8988T (cell line): Measurements from ENCODE around the gene PALLD.

ENCODE experiments used
- DNase-seq: peaks from one replicate; pipeline ENCODE4 v3.0.0; 2011

The PALLD gene

DNA sequence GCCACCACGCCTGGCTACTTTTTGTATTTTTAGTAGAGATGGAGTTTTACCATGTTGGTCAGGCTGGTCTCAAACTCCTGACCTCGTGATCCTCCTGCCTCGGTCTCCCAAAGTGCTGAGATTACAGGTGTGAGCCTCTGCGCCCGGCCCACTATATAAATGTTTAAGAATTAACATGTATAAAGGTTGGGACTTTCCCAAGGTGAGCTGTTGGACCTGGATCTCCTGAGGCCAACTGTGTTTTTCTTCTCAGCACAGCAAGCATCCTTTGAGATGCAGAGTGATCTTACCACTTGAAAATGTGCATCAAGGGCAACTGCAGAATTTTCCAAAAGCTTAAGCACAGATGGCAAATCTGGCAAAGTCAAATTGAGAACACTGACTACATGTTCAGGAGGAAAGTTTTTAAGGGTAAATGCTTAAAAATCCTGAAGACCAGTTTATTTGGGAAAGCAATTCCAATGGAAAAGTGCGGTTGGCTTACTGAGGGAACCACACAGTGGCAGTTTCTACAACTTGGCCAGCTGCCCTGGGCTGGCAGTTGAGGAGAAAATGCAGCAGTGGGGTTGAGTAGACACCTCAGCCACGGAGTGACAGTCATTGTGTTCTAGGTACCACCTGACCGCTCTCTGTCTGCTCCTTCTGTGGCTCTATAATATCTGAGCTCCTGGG lies 344.3 kb downstream of the PALLD start:
- DNase-seq, result no peak

GRCh38 chr4:168841672-168842019 lies 344.8 kb downstream of the PALLD start:
- DNase-seq, result no peak

- DNase-seq, result no peak
Observed at GRCh38 chr4:168842186-168842585, 345.3 kb downstream of the PALLD start.

DNA sequence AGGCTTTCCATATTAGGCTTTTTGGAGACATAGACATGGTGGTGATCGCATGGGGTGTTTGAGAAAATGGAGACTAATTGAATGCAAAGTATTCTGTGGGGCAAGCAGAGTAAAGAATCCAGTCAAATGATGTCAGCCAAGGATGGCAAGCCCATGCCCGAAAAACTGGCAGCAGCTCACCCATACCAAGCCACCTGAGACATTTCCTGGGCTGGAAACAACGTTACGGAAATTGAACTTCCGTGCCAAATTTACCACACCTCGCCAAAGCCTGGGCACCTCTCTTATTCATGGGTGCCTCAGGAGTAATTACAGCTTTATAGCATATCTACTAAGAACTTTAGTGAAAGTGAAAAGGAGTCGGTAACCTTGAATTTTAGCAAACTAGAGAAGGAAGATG lies 346.8 kb downstream of the PALLD start:
- no peak for DNase-seq

DNA sequence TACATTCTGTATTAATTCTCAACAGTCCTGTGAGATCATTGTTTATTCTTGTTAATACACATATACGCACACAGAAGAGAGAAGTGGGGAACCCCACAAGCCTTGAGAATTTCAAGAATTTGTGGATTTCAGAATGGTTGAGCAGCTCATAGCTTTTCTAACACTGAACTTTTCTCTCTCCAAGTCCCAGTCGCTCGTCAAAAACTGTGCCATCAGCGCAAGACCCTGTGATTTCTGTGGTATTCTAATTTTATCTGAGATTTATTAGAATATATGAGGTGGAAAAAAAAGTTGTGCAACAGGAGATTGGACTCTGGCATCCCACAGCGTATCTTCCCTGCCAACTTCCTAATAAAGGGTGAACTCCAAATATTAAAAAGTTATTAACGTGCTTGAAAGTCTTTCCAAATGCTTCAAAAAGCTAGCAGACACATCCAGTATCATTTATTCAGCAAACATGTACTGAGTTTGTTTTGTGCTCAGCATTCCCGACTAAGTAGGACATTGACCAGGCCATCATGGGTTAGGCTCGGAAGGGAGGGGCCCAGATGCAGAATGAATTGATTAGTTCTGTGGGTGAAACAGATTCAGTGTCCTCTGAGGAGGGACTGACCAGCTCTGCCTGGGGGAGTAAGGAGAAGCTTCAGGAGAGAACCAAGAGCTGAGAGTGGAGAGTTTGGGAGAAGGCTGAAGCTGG lies 347.6 kb downstream of the PALLD start:
- DNase-seq, result no peak

- no peak for DNase-seq
Observed at GRCh38 chr4:168845897-168846296, 349.0 kb downstream of the PALLD start.

DNA sequence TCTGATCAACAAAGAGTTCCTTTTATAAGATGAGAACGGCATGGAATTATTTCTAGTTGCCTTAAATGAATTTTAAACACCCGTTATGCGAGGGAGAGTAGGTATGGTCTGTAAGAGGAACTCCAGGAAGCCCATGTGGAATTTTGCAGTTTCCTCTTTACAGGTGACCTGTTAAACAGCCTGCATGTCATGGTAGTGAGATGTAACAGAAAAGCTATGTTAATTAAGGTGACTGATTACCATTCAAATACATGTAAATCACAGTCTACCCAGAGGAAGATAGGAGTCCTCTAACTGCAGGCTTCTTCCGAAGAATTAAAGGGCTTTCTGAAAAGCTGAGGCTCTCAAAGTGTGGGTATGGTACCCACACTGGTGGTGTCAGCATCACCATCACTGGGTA lies 349.6 kb downstream of the PALLD start:
- DNase-seq, result no peak

- no peak for DNase-seq
Observed at GRCh38 chr4:168847771-168848502, 351.1 kb downstream of the PALLD start.

- no peak for DNase-seq
Observed at GRCh38 chr4:168849030-168849675, 352.3 kb downstream of the PALLD start.

- no peak for DNase-seq
Observed at GRCh38 chr4:168849997-168850396, 353.1 kb downstream of the PALLD start.

- DNase-seq, result no peak
Observed at GRCh38 chr4:168852387-168852786, 355.5 kb downstream of the PALLD start.

GRCh38 chr4:168852933-168853713 lies 356.3 kb downstream of the PALLD start:
- DNase-seq, result no peak

DNA sequence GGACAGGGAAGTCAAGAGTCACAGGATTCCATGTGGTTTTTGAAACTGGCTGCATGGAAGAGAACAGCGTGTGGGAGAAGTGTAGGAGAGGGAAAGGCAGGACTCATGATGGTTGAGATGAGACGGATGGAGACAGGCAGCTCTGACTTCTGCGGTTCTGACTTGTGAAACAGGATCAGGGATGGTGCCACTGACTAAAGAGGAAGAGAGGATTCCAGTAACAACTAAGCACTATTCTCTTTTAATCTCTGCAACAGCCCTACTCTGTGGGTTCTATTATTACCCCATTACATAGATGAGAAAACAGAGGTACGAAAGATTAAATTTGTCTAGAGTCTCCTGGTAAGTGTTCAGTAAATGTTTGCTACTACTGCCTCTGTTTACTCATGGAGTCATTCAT lies 356.9 kb downstream of the PALLD start:
- no peak for DNase-seq

DNA sequence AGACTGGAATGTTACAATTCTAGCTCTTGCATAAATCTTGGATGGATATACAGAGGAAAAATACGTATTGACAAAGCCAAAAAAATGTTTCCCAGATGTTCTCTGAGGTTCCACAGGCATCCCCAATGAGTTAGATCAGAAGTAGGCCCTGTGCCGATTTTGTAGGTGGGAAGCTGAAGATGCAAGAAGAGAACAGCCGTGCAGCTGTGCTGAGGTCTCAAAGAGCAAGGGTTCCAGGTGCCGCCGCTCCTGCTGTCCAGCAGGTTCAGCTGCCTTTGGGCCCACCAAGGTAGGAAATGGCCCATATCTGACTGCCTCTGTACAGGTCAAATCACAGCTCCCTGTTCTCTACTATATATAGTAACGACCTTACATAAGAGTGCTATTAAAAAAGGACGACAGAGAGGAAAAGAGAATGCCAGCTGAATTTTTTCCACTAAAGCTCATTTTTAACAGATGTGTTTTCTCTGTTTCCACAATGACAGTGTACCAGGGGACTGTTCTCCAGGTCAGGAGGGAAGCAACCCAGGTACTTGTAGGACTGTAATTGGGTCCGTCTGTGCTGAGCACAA lies 357.6 kb downstream of the PALLD start:
- DNase-seq, result no peak

DNA sequence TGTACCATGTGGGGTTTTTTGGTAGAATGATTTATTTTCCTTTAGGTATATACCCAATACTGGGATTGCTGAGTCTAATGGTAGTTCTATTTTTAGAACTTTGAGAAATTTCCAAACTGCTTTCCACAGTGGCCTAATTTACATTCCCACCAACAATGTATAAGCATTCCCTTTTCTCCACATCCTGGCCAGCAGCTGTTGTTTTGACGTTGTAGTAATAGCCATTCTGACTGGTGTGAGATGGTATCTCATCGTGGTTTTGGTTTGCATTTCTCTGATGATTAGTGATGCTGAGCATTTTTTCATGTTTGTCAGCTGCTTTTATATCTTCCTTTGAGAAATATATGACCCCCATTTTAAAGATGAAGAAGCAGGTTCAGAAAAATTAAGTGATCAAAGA lies 359.5 kb downstream of the PALLD start:
- no peak for DNase-seq

DNA sequence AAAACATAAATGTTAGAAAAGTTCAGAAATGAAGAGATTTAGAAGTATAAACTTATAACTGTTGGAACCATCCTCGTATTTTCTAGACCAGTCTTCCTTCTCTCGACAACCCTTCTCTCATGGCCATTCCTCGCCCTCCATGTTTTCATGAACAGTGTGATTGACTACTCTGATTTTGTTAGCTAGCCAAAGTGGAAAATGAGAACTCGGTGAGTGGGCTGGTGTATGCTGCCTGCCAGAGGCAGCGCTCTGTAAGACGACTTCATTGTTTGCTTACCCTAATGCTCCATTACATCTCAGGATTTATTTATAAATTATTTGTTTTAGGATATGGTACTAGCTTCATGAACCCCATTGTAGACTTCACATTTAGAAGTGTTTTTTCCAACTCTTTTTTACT lies 360.2 kb downstream of the PALLD start:
- DNase-seq, result no peak

DNA sequence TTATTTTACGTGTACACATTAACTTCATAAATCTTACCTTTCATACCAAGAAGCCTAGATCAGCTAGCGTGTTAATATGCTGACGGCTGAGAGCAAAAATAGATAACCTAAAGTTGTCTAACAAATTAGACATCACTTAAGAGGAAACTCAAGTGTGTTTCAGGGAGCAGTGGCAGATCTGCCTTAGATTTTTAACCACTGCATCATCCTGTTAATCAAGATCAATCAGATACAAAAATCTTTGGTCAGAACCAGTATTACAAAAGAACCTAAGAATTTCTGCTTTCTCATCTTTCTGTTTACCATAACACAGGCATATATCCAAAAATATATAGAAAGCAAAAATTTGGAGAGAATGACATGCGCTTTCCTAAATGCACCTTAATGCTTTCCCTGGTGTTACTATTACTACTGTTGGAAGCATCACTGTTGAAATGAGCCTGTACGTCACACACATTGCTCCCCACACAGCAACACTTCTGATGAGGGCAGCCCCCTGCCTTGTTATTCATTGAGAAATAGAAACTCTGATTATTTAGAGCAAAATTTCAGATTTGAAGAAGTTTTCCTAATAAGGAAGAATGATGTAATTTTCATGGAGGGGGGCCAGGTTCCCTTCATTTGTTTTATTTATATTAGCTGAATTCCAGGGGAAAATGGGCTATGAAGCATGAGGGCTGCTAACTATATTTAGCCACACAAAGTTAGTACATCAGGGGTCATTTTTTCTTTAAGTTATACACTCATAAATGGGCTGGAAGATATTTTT lies 360.9 kb downstream of the PALLD start:
- DNase-seq, result no peak

- DNase-seq, result no peak
Observed at GRCh38 chr4:168859100-168859499, 362.2 kb downstream of the PALLD start.

DNA sequence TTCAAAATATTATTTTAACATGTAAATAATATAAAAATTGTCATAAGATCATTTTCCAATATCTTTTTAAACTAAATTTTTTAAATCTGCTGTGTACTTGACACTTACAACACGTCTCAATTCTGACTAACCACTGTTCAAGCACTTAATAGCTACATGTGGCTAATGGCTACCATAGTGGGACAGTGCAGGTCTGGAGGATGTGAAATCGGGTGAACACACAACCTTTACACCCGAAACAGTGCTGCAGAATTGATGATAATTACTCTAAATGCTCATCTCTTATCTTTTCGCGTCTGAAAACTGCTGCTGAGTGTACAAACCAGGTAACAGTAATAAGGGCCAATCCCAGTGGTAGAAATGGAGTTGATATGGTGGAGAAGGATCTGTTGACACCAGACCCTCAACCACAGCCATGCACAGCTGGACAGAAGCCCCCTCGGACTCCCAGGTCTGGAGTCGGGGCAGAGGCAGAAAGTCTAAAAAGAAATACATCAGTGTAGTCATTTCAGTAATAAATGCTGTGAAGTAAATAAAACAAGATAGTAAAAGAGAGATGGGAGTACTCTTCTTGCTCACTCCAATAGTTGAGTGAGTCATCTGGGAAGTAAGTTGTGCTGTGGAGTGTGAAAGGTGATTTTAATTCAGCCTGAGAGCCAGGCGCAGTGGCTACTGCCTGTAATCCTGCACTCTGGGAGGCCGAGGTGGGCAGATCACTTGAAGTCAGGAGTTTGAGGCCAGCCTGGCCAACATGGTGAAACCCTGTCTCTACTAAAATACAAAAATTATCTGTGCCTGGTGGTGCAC lies 363.2 kb downstream of the PALLD start:
- DNase-seq, result no peak

- DNase-seq, result no peak
Observed at GRCh38 chr4:168860827-168861226, 364.0 kb downstream of the PALLD start.
